HepG2 (cell line): ENCODE results near the gene IER5L. TPM values are rescaled to one million over a fixed set of nuclear protein-coding genes. Genes with fewer than 3 reads are reported as not detected.

ENCODE experiments used
- AGO2 ChIP-seq: fragments of 200-400 bp; formaldehyde crosslinking; optimal IDR thresholded peaks from 2 replicates; pipeline ENCODE3; 2017; ENCODE audit warnings: mild to moderate bottlenecking, low read depth, low read length, moderate library complexity
- BCL6 ChIP-seq: IDR thresholded peaks from 2 replicates; pipeline ENCODE4 v1.6.1; 2016; ENCODE audit warnings: missing genetic modification reagents, missing compliant biosample characterization
- CENPT ChIP-seq: sonication (generic); formaldehyde crosslinking; IDR thresholded peaks from 2 replicates; pipeline ENCODE4 v1.8.0; 2022; ENCODE audit warnings: low read depth, mild to moderate bottlenecking, moderate library complexity, missing genetic modification reagents
- KMT2A ChIP-seq: sonication (generic); formaldehyde crosslinking; IDR thresholded peaks from 2 replicates; pipeline ENCODE4 v1.4.0; 2020; ENCODE audit warnings: missing genetic modification reagents
- KMT2B ChIP-seq: IDR thresholded peaks from 2 replicates; pipeline ENCODE4 v1.6.1; 2016; ENCODE audit warnings: missing genetic modification reagents, missing compliant biosample characterization
- MED1 ChIP-seq: sonication (generic); formaldehyde crosslinking; IDR thresholded peaks from 2 replicates; pipeline ENCODE4 v1.4.0; 2020; ENCODE audit warnings: missing genetic modification reagents
- MEIS2 ChIP-seq: sonication (generic); formaldehyde crosslinking; IDR thresholded peaks from 2 replicates; pipeline ENCODE4 v1.9.0; 2021; ENCODE audit warnings: mild to moderate bottlenecking, missing genetic modification reagents
- MXI1 ChIP-seq: IDR thresholded peaks from 3 replicates; pipeline ENCODE4 v1.6.1; 2012; ENCODE audit warnings: low read depth, low read length, inconsistent platforms, borderline replicate concordance
- NCOA1 ChIP-seq: sonication (generic); formaldehyde crosslinking; IDR thresholded peaks from 2 replicates; pipeline ENCODE4 v1.9.0; 2021; ENCODE audit warnings: missing genetic modification reagents
- PBX2 ChIP-seq: IDR thresholded peaks from 2 replicates; pipeline ENCODE4 v1.6.1; 2016; ENCODE audit warnings: control low read depth
- POGK ChIP-seq: sonication (generic); formaldehyde crosslinking; conservative IDR thresholded peaks from 2 replicates; pipeline ENCODE4 v1.8.0; 2022; ENCODE audit warnings: mild to moderate bottlenecking, moderate library complexity, missing genetic modification reagents
- PRDM4 ChIP-seq: sonication (generic); formaldehyde crosslinking; IDR thresholded peaks from 2 replicates; pipeline ENCODE4 v1.9.0; 2021; ENCODE audit warnings: missing genetic modification reagents, borderline replicate concordance
- SMYD3 ChIP-seq: sonication (generic); formaldehyde crosslinking; IDR thresholded peaks from 2 replicates; pipeline ENCODE4 v1.8.1; 2023; ENCODE audit warnings: mild to moderate bottlenecking, missing genetic modification reagents
- SNAPC2 ChIP-seq: sonication (generic); formaldehyde crosslinking; IDR thresholded peaks from 2 replicates; pipeline ENCODE4 v1.8.1; 2022; ENCODE audit warnings: mild to moderate bottlenecking, missing genetic modification reagents
- THYN1 ChIP-seq: sonication (generic); formaldehyde crosslinking; IDR thresholded peaks from 2 replicates; pipeline ENCODE4 v1.8.1; 2023; ENCODE audit warnings: low read depth, mild to moderate bottlenecking, moderate library complexity, missing genetic modification reagents, borderline replicate concordance
- ZNF224 ChIP-seq: sonication (generic); formaldehyde crosslinking; IDR thresholded peaks from 2 replicates; pipeline ENCODE4 v1.5.0; 2020; ENCODE audit warnings: mild to moderate bottlenecking, missing genetic modification reagents
- ZNF256 ChIP-seq: sonication (generic); formaldehyde crosslinking; conservative IDR thresholded peaks from 2 replicates; pipeline ENCODE4 v1.4.0; 2020; ENCODE audit warnings: missing genetic modification reagents
- ZNF275 ChIP-seq: sonication (generic); formaldehyde crosslinking; IDR thresholded peaks from 2 replicates; pipeline ENCODE4 v1.8.0; 2022; ENCODE audit warnings: missing genetic modification reagents, mild to moderate bottlenecking, inconsistent platforms, borderline replicate concordance
- ZNF547 ChIP-seq: sonication (generic); formaldehyde crosslinking; IDR thresholded peaks from 2 replicates; pipeline ENCODE4 v1.5.1; 2020; ENCODE audit warnings: mild to moderate bottlenecking, missing genetic modification reagents
- ZNF564 ChIP-seq: sonication (generic); formaldehyde crosslinking; IDR thresholded peaks from 2 replicates; pipeline ENCODE4 v1.8.1; 2023; ENCODE audit warnings: mild to moderate bottlenecking, missing genetic modification reagents
- ZNF772 ChIP-seq: sonication (generic); formaldehyde crosslinking; IDR thresholded peaks from 2 replicates; pipeline ENCODE4 v1.5.0; 2020; ENCODE audit warnings: mild to moderate bottlenecking, missing genetic modification reagents
- ZNF850 ChIP-seq: sonication (generic); formaldehyde crosslinking; conservative IDR thresholded peaks from 2 replicates; pipeline ENCODE4 v1.9.0; 2021; ENCODE audit warnings: mild to moderate bottlenecking, missing genetic modification reagents
- ZSCAN21 ChIP-seq: sonication (generic); formaldehyde crosslinking; IDR thresholded peaks from 2 replicates; pipeline ENCODE4 v1.8.0; 2022; ENCODE audit warnings: mild to moderate bottlenecking, missing genetic modification reagents, moderate library complexity, borderline replicate concordance
- polyA plus RNA-seq, 8 experiments: library from polyadenylated mRNA; depleted of rRNA in 3 of 8; stranded (reverse) in 7 of 8; unstranded in 1 of 8; fragments of >200 nt; fragmentation: Illumina TruSeq in 4 of 8; extraction: Trizol in 4 of 8; gene quantifications; 2 replicates each; pipeline versions ENCODE4 v1.2.1 to v1.2.3, GENCODE V29; 2011 to 2016; ENCODE audit warnings: low read depth in 4 of 8, missing spikeins in 1 of 8, mixed read lengths in 1 of 8; ENCODE audit not compliant: insufficient read depth in 1 of 8
- total RNA-seq, 5 experiments: library from RNA; depleted of rRNA; stranded (reverse); fragments of >200 nt; fragmentation: Illumina TruSeq; extraction: Trizol; gene quantifications; 2 replicates each; pipeline ENCODE4 v1.2.3, GENCODE V29; 2016; ENCODE audit warnings: low read depth in 1 of 5

IER5L gene
- total and polyA plus RNA-seq, 2 of the 13 experiments (the other 11 are each of a cell fraction or from before 2014, with no cell fraction given): 1.8 to 3.3 TPM

- peak; percentile 97 for TF ChIP-seq PBX2
- peak; percentile 65 for TF ChIP-seq KMT2B (CRISPR knock-in tag)
- TF ChIP-seq KMT2A (CRISPR knock-in tag): peak; percentile 54; the same call in 1 of the 2 replicates
- TF ChIP-seq ZNF547 (CRISPR knock-in tag): 0 out of 2 replicates have a peak, but pooled peaks have one; percentile 50
- 0 out of 2 replicates have a peak, but pooled peaks have one; percentile 42 for TF ChIP-seq THYN1 (CRISPR knock-in tag)
- TF ChIP-seq SMYD3: 0 out of 2 replicates have a peak, but pooled peaks have one; percentile 63
- TF ChIP-seq BCL6 (CRISPR knock-in tag): peak; percentile 49; the same call in 1 of the 2 replicates
- peak; percentile 84 for TF ChIP-seq ZNF772 (CRISPR knock-in tag)
- TF ChIP-seq SNAPC2 (CRISPR knock-in tag): peak; percentile 73; the same call in 1 of the 2 replicates
- peak; percentile 91; the same call in 1 of the 2 replicates for TF ChIP-seq ZNF275 (CRISPR knock-in tag)
- peak; percentile 65; the same call in 1 of the 2 replicates for TF ChIP-seq MEIS2 (CRISPR knock-in tag)
- TF ChIP-seq AGO2: peak; percentile 21
- peak; percentile 12; the same call in 1 of the 2 replicates for TF ChIP-seq ZNF564 (CRISPR knock-in tag)
- TF ChIP-seq POGK (CRISPR knock-in tag): peak; percentile 67; the same call in 1 of the 2 replicates
- peak; percentile 61; the same call in 1 of the 3 replicates for TF ChIP-seq MXI1
- no peak for TF ChIP-seq CENPT
- no peak for TF ChIP-seq NCOA1 (CRISPR knock-in tag)
- 0 out of 2 replicates have a peak, but pooled peaks have one; percentile 19 for TF ChIP-seq ZNF256 (CRISPR knock-in tag)
- no peak for TF ChIP-seq PRDM4 (CRISPR knock-in tag)
- 0 out of 2 replicates have a peak, but pooled peaks have one; percentile 59 for TF ChIP-seq ZNF850
- peak; percentile 60 for TF ChIP-seq MED1 (CRISPR knock-in tag)
- TF ChIP-seq ZSCAN21 (CRISPR knock-in tag): 0 out of 2 replicates have a peak, but pooled peaks have one; percentile 15
- peak; percentile 87 for TF ChIP-seq ZNF224 (CRISPR knock-in tag)
These were observed at the start of gene IER5L (continued) for GRCh38 chr9:129177791-129178567.
